HG03521 (cell line): ENCODE measurements around the gene LMO7.
"Not testable (repeated sequence)": the region's sequence is repeated elsewhere in the genome, so short reads cannot be mapped to it uniquely, and the experiment has no call there.

Experiments used
- ATAC-seq: cut with Tn5 transposase; IDR thresholded peaks from one replicate; pipeline ENCODE4 v1.9.1; 2021; ENCODE audit warnings: mild to moderate bottlenecking, moderate library complexity; ENCODE audit not compliant: unreplicated experiment

LMO7 gene

GRCh38 chr13:75739244-75739868, 103.2 kb downstream of the LMO7 start:
- peak; percentile 67 for ATAC-seq

GRCh38 chr13:75740031-75740430, 103.9 kb downstream of the LMO7 start:
- no peak for ATAC-seq

GRCh38 chr13:75743072-75743471, 106.9 kb downstream of the LMO7 start:
- ATAC-seq: not testable (repeated sequence)

- ATAC-seq: no peak
These were observed 108.0 kb downstream of the LMO7 start for GRCh38 chr13:75744127-75744526.

GRCh38 chr13:75745387-75745786, 109.3 kb downstream of the LMO7 start:
- no peak for ATAC-seq

- no peak for ATAC-seq
These were observed 112.7 kb downstream of the LMO7 start for GRCh38 chr13:75748874-75749273.

GRCh38 chr13:75749407-75749806, 113.3 kb downstream of the LMO7 start:
- ATAC-seq: no peak

GRCh38 chr13:75751350-75751749, 115.2 kb downstream of the LMO7 start:
- ATAC-seq: no peak

- no peak for ATAC-seq
These were observed 116.7 kb downstream of the LMO7 start for GRCh38 chr13:75752826-75753225.

- no peak for ATAC-seq
These were observed 118.8 kb downstream of the LMO7 start for GRCh38 chr13:75754936-75755335.

- ATAC-seq: no peak
These were observed 121.2 kb downstream of the LMO7 start for GRCh38 chr13:75757336-75757735.

GRCh38 chr13:75759531-75759930, 123.4 kb downstream of the LMO7 start:
- no peak for ATAC-seq

GRCh38 chr13:75760131-75761021, 124.2 kb downstream of the LMO7 start:
- ATAC-seq: peak; percentile 36

- ATAC-seq: peak; percentile 26
These were observed 125.2 kb downstream of the LMO7 start for GRCh38 chr13:75761369-75761768.

GRCh38 chr13:75762076-75762937, 126.2 kb downstream of the LMO7 start:
- peak; percentile 89 for ATAC-seq

GRCh38 chr13:75762955-75763354, 126.8 kb downstream of the LMO7 start:
- ATAC-seq: no peak

- no peak for ATAC-seq
These were observed 127.4 kb downstream of the LMO7 start for GRCh38 chr13:75763512-75763911.

- ATAC-seq: no peak
These were observed 128.3 kb downstream of the LMO7 start for GRCh38 chr13:75764251-75764925.

- ATAC-seq: no peak
These were observed 128.8 kb downstream of the LMO7 start for GRCh38 chr13:75764926-75765310.

- ATAC-seq: no peak
These were observed 130.5 kb downstream of the LMO7 start for GRCh38 chr13:75766636-75767035.
